ENCODE results near the gene NYNRIN.

- TF ChIP-seq CTCF (IDR thresholded peaks at IDR 0.05) (no peak), ZFX (IDR thresholded peaks at IDR 0.05; ENCODE audit: borderline replicate concordance) (no peak)
Measured at GRCh38 chr14:24439830-24440605, 41.2 kb downstream of the NYNRIN start.
